Astrocyte of the cerebellum (primary cell): ENCODE measurements around the gene TTC27.
"Not testable (repeated sequence)": the region's sequence is repeated elsewhere in the genome, so short reads cannot be mapped to it uniquely, and the experiment has no call there.

ENCODE experiments used
- DNase-seq: peaks from one replicate; pipeline ENCODE4 v3.0.0-alpha.2; 2011; ENCODE audit warnings: low read depth
- H3K4me3 ChIP-seq: 2 replicates; pipeline ENCODE4 v1.5.1; 2011; ENCODE audit warnings: mild to moderate bottlenecking, low read depth, low read length, moderate library complexity
- CTCF ChIP-seq: IDR thresholded peaks from 2 replicates; pipeline ENCODE4 v1.5.1; 2012; ENCODE audit warnings: low read length, low read depth, moderate library complexity, mild to moderate bottlenecking; ENCODE audit errors: missing control alignments
- in situ Hi-C: cut with HindIII; loops from 2 replicates; pipeline ENCODE4 v1.10.0; 2017; ENCODE audit warnings: low sequenced_read_pairs

TTC27 gene

DNA sequence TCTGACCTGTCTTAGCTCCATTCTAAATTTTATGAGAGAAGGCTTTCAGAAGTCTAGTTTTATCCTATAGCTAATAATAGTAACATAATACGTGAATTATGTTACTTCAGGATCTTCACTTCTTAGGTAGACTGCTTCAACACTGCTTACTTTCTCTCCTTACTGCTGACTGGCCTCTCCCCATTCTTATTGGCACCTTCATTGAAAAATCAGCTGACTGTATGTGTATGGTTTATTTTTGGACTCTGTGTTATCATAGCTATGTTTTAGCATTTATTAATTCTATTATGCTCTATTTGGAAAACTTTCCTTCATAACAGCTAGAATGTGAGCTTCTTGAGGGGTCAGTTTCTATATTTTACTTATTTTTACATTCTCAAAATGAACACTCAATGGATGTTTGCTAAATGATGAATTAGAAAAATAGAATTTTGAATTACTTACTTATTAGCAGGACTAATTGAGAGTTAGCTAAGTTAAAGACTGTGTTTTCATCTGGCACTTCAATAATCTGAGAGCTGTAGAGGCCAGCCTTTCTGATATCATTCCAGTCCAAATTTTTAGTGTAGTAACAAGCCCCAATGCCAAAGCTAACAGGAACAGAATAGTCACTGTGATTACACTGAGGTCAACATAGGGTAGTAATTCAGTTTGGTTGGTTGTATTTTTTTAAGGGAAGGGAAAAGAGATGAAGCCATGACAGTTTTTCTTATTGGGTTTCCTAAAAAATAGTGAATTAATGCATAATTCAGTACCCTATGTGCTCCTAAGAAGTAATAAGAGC lies 92.3 kb downstream of the TTC27 start:
- in situ Hi-C loops = no loop called here
- DNase-seq = no peak
- no peak overlapping the region for H3K4me3 ChIP-seq
- TF ChIP-seq CTCF = no peak

DNA sequence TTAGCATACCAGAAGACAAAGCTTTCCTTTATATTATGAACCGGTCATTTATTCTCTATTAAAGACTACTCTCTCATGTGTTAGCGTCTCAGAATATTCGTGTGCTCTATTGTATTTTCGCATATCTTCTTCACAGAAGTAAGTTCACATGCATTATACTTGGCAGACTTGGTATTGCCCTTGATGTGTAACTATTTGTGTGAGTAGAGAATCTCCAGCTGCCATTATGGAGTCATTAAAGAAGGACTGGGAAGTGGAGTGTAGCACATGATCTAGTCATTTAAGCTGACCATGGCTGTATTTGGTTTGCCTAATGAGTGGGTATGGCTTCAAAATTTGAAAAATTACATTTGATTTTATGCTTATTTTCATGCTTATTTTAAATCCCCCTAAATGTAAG lies 92.9 kb downstream of the TTC27 start:
- no peak for TF ChIP-seq CTCF
- in situ Hi-C loops = no loop called here
- DNase-seq = no peak
- H3K4me3 ChIP-seq = no peak overlapping the region

DNA sequence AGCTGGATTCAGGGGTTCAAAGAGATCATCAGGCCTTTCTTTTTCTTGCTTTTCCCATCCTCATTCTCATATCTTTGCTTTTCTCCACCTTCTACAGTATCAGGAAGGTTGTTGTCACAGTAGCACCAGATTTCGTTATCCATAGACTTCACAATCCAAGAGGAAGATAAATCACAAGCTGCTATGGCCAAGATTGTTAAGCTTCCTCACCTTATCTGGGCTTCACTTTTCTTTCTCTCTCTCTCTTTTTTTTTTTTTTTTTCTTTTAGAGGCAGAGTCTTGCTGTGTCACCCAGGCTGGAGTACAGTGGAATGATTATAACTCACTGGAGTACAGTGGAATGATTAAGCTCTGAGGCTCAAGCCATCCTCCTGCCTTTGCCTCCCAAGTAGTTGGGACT lies 93.5 kb downstream of the TTC27 start:
- no peak for TF ChIP-seq CTCF
- in situ Hi-C loops = no loop called here
- no peak for DNase-seq

GRCh38 chr2:32723467-32724079 lies 95.7 kb downstream of the TTC27 start:
- TF ChIP-seq CTCF = no peak

More for the DNA sequence above, 93.5 kb downstream of the TTC27 start:
- no peak overlapping the region for H3K4me3 ChIP-seq

GRCh38 chr2:32726678-32727077 lies 98.8 kb downstream of the TTC27 start:
- in situ Hi-C loops, DNase-seq, H3K4me3 ChIP-seq: not testable (repeated sequence)

More at GRCh38 chr2:32723467-32724079, 95.7 kb downstream of the TTC27 start:
- in situ Hi-C loops = no loop called here
- H3K4me3 ChIP-seq = no peak overlapping the region
- DNase-seq = no peak

GRCh38 chr2:32727157-32727556 lies 99.3 kb downstream of the TTC27 start:
- in situ Hi-C loops = no loop called here
- TF ChIP-seq CTCF = no peak
- no peak for DNase-seq
- no peak overlapping the region for H3K4me3 ChIP-seq

DNA sequence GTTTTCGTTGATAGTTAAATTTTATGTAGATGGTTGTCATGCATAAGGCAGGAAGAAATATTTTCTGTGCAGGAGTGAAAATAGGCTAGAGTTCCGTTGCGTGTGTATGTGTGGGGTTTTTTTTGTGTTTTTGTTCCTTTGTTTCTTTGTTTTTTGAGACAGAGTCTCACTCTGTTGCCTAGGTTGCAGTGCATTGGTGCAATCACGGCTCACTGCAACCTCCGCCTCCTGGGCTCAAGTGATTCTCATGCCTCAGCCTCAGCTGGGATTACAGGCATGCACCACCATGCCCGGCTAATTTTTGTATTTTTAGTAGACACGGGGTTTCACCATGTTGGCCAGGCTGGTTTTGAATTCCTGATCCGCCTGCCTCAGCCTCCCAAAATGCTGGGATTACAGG lies 103.1 kb downstream of the TTC27 start:
- H3K4me3 ChIP-seq, in situ Hi-C loops, DNase-seq: not testable (repeated sequence)
